HUES48 (cell line): ENCODE measurements around the gene TP73.

ENCODE experiments used
- H3K27ac ChIP-seq: one replicate; pipeline ENCODE4 v1.7.0; 2013; ENCODE audit warnings: low read depth, low read length, inconsistent platforms
- H3K27me3 ChIP-seq: 2 replicates; pipeline ENCODE4 v1.6.1; 2013; ENCODE audit warnings: mild to moderate bottlenecking, low read length; ENCODE audit not compliant: control insufficient read depth, insufficient read depth
- H3K36me3 ChIP-seq: 2 replicates; pipeline ENCODE4 v1.6.1; 2013; ENCODE audit warnings: low read length; ENCODE audit not compliant: control insufficient read depth, insufficient read depth
- H3K4me1 ChIP-seq: 2 replicates; pipeline ENCODE4 v1.6.1; 2013; ENCODE audit warnings: mild to moderate bottlenecking, low read length; ENCODE audit not compliant: control insufficient read depth, insufficient read depth
- H3K4me3 ChIP-seq: 2 replicates; pipeline ENCODE4 v1.5.1; 2013; ENCODE audit warnings: mild to moderate bottlenecking, low read depth, low read length
- H3K9ac ChIP-seq: 2 replicates; pipeline ENCODE4 v1.6.1; 2013; ENCODE audit warnings: mild to moderate bottlenecking, low read depth, low read length, moderate library complexity
- H3K9me3 ChIP-seq: 2 replicates; pipeline ENCODE4 v1.6.1; 2013; ENCODE audit warnings: low read length; ENCODE audit not compliant: control insufficient read depth, insufficient read depth

TP73 gene

GRCh38 chr1:3669421-3669821 is 17.1 kb downstream of the TP73 start:
- no peak overlapping the region for H3K4me3 ChIP-seq
- H3K27ac ChIP-seq, result no peak overlapping the region
- 0 out of 2 replicates have a peak, but pooled peaks cover 12% of the 10 kb centered on the region for H3K27me3 ChIP-seq
- H3K9me3 ChIP-seq, result no peaks in the 10 kb centered on the region
- H3K36me3 ChIP-seq, result no peaks in the 10 kb centered on the region
- peaks cover 9% of the 10 kb centered on the region for H3K4me1 ChIP-seq
- H3K9ac ChIP-seq, result no peak overlapping the region

- Histone ChIP-seq H3K4me1 (peaks cover 13% of the 10 kb centered on the region), H3K9me3 (no peaks in the 10 kb centered on the region), H3K36me3 (no peaks in the 10 kb centered on the region), H3K9ac (no peak overlapping the region), H3K27ac (no peak overlapping the region), H3K27me3 (0 out of 2 replicates have a peak, but pooled peaks cover 12% of the 10 kb centered on the region), H3K4me3 (no peak overlapping the region)
Measured at GRCh38 chr1:3669971-3670431, 17.7 kb downstream of the TP73 start.

- no peak overlapping the region for H3K4me3 ChIP-seq
- H3K9me3 ChIP-seq, result no peaks in the 10 kb centered on the region
- H3K9ac ChIP-seq, result no peak overlapping the region
- peaks cover 16% of the 10 kb centered on the region for H3K4me1 ChIP-seq
- H3K27me3 ChIP-seq, result 0 out of 2 replicates have a peak, but pooled peaks cover 12% of the 10 kb centered on the region
- H3K36me3 ChIP-seq, result no peaks in the 10 kb centered on the region
- no peak overlapping the region for H3K27ac ChIP-seq
Measured at GRCh38 chr1:3670823-3671265, 18.5 kb downstream of the TP73 start.

GRCh38 chr1:3671371-3672180 is 19.3 kb downstream of the TP73 start:
- Histone ChIP-seq H3K4me1 (peaks cover 16% of the 10 kb centered on the region), H3K36me3 (no peaks in the 10 kb centered on the region), H3K27me3 (0 out of 2 replicates have a peak, but pooled peaks cover 12% of the 10 kb centered on the region), H3K27ac (no peak overlapping the region), H3K9ac (no peak overlapping the region), H3K9me3 (no peaks in the 10 kb centered on the region), H3K4me3 (no peak overlapping the region)

- H3K27ac ChIP-seq, result no peak overlapping the region
- no peak overlapping the region for H3K4me3 ChIP-seq
- H3K4me1 ChIP-seq, result peaks cover 16% of the 10 kb centered on the region
- H3K36me3 ChIP-seq, result no peaks in the 10 kb centered on the region
- 0 out of 2 replicates have a peak, but pooled peaks cover 12% of the 10 kb centered on the region for H3K27me3 ChIP-seq
- no peak overlapping the region for H3K9ac ChIP-seq
- no peaks in the 10 kb centered on the region for H3K9me3 ChIP-seq
Measured at GRCh38 chr1:3672231-3672970, 20.1 kb downstream of the TP73 start.

- Histone ChIP-seq H3K9ac (no peak overlapping the region), H3K4me3 (no peak overlapping the region), H3K36me3 (no peaks in the 10 kb centered on the region), H3K9me3 (no peaks in the 10 kb centered on the region), H3K27ac (no peak overlapping the region), H3K27me3 (0 out of 2 replicates have a peak, but pooled peaks cover 12% of the 10 kb centered on the region), H3K4me1 (peaks cover 16% of the 10 kb centered on the region)
Measured at GRCh38 chr1:3672971-3673361, 20.6 kb downstream of the TP73 start.

GRCh38 chr1:3673381-3674099 is 21.2 kb downstream of the TP73 start:
- H3K27me3 ChIP-seq, result 0 out of 2 replicates have a peak, but pooled peaks cover 12% of the 10 kb centered on the region
- H3K4me1 ChIP-seq, result peaks cover 21% of the 10 kb centered on the region
- H3K9ac ChIP-seq, result no peak overlapping the region
- H3K9me3 ChIP-seq, result no peaks in the 10 kb centered on the region
- H3K4me3 ChIP-seq, result no peak overlapping the region
- no peaks in the 10 kb centered on the region for H3K36me3 ChIP-seq
- H3K27ac ChIP-seq, result no peak overlapping the region

GRCh38 chr1:3674100-3675094 is 22.1 kb downstream of the TP73 start:
- Histone ChIP-seq H3K4me1 (peaks cover 23% of the 10 kb centered on the region), H3K27me3 (0 out of 2 replicates have a peak, but pooled peaks cover 12% of the 10 kb centered on the region), H3K36me3 (no peaks in the 10 kb centered on the region), H3K27ac (peak overlapping the region; percentile 10), H3K9me3 (no peaks in the 10 kb centered on the region), H3K9ac (no peak overlapping the region; the same call in 1 of the 2 replicates), H3K4me3 (no peak overlapping the region)

- no peak overlapping the region for H3K9ac ChIP-seq
- no peak overlapping the region for H3K27ac ChIP-seq
- 0 out of 2 replicates have a peak, but pooled peaks cover 6% of the 10 kb centered on the region for H3K27me3 ChIP-seq
- H3K4me3 ChIP-seq, result no peak overlapping the region; the same call in 1 of the 2 replicates
- H3K4me1 ChIP-seq, result peaks cover 23% of the 10 kb centered on the region
- no peaks in the 10 kb centered on the region for H3K36me3 ChIP-seq
- no peaks in the 10 kb centered on the region for H3K9me3 ChIP-seq
Measured at GRCh38 chr1:3675436-3675835, 23.1 kb downstream of the TP73 start.
